ENCODE measurements around the gene RERE.

DNA sequence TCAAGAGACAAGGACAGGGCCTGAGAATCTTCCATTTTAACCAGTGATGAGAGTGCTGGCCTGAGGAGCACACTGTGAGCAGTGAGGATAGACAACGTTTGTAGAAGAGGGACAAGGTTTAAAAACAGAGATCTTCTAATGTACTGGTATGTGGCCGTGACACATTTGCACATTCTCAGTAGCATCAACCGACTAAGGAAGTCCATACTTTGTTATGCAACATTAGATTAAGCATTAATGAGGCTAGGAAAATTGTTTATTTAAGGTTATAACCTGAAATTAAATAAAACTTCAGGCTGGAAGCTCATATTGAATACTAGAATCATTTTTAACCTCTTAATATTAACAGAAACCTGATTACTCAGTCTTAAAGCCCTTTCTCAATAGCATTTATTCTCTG, 400.6 kb downstream of the RERE start:
- TF ChIP-seq ZNF274 (IDR thresholded peaks at IDR 0.05; ENCODE audit: low read depth, low read length) (no peak), CBX3 (IDR thresholded peaks at IDR 0.05; ENCODE audit: low read depth) (no peak), POLR2A (IDR thresholded peaks at IDR 0.05; ENCODE audit: borderline replicate concordance, extremely low read depth, insufficient read depth, insufficient read length) (no peak), SRF (IDR thresholded peaks at IDR 0.05; ENCODE audit: low read depth) (no peak), ATF3 (IDR thresholded peaks at IDR 0.05) (no peak), POLR2AphosphoS5 (IDR thresholded peaks at IDR 0.05; ENCODE audit: low read depth, low read length) (no peak), REST (IDR thresholded peaks at IDR 0.05; ENCODE audit: low read depth) (no peak), EZH2phosphoT487 (IDR thresholded peaks at IDR 0.05; ENCODE audit: borderline replicate concordance) (no peak)
- TF ChIP-seq, protein P1, sequence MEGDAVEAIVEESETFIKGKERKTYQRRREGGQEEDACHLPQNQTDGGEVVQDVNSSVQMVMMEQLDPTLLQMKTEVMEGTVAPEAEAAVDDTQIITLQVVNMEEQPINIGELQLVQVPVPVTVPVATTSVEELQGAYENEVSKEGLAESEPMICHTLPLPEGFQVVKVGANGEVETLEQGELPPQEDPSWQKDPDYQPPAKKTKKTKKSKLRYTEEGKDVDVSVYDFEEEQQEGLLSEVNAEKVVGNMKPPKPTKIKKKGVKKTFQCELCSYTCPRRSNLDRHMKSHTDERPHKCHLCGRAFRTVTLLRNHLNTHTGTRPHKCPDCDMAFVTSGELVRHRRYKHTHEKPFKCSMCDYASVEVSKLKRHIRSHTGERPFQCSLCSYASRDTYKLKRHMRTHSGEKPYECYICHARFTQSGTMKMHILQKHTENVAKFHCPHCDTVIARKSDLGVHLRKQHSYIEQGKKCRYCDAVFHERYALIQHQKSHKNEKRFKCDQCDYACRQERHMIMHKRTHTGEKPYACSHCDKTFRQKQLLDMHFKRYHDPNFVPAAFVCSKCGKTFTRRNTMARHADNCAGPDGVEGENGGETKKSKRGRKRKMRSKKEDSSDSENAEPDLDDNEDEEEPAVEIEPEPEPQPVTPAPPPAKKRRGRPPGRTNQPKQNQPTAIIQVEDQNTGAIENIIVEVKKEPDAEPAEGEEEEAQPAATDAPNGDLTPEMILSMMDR (IDR thresholded peaks at IDR 0.05 in 2 of 3, conservative IDR thresholded peaks at IDR 0.05 in 1 of 3; ENCODE audit: borderline replicate concordance in 1 of 3, insufficient read depth in 1 of 3, low read depth in 2 of 3, low read length in 2 of 3) = no peak
